Measurements from ENCODE around the gene PCDH15. TPM values are rescaled to one million over a fixed set of nuclear protein-coding genes. Genes with fewer than 3 reads are reported as not detected.

Gene PCDH15
- total and polyA plus RNA-seq, 2 of the 4 experiments (the other 2 are of a cell fraction): not detected

- dilution Hi-C loops (cut with HindIII; ENCODE audit: low sequenced_read_pairs, unreplicated experiment): no loop called here
- no peak overlapping the region for H3K27ac ChIP-seq (ENCODE audit: insufficient read depth, low read length)
- H3K56ac ChIP-seq (ENCODE audit: extremely low read depth, insufficient read depth, low read length): no peak overlapping the region
- H3K23ac ChIP-seq (ENCODE audit: low read depth, low read length): no peak overlapping the region
- H2AK9ac ChIP-seq (replicated peaks; ENCODE audit: low read depth, low read length, poor library complexity): no peak overlapping the region
- no peak overlapping the region for H2BK15ac ChIP-seq (ENCODE audit: low read depth, low read length)
- peaks cover 6% of the 10 kb centered on the region; the same call in 1 of the 2 replicates for H3K9me3 ChIP-seq (ENCODE audit: control insufficient read depth, insufficient read depth, low read length)
- H2AFZ ChIP-seq (replicated peaks; ENCODE audit: low read length, poor library complexity): no peak overlapping the region
- no peak overlapping the region for H4K5ac ChIP-seq (ENCODE audit: low read depth, low read length)
- no peak overlapping the region for H2BK20ac ChIP-seq (ENCODE audit: low read depth, low read length)
- H3K9me1 ChIP-seq (ENCODE audit: insufficient read depth, low read length): no peaks in the 10 kb centered on the region
- BruUV-seq (replicated peaks): no TSS peak
- ATAC-seq (ENCODE audit: low read depth): no peak
- no peak overlapping the region for H2AK5ac ChIP-seq (ENCODE audit: low read depth, low read length)
- H3K4me1 ChIP-seq (ENCODE audit: control insufficient read depth, insufficient read depth, low read length): no peaks in the 10 kb centered on the region
- H2BK5ac ChIP-seq (ENCODE audit: low read depth, low read length, poor library complexity, severe bottlenecking): no peak overlapping the region
- intact Hi-C loops (cut with micrococcal nuclease): no loop called here
- H3K9ac ChIP-seq (ENCODE audit: low read depth, low read length): no peak overlapping the region
- ChIA-PET CTCF (no interaction called here), POLR2A (ENCODE audit: unreplicated experiment) (no interaction called here)
- H3K27me3 ChIP-seq (ENCODE audit: control insufficient read depth, insufficient read depth, low read length): no peaks in the 10 kb centered on the region
- no peak overlapping the region for H3K14ac ChIP-seq (replicated peaks; ENCODE audit: low read depth, low read length)
- H3K4me2 ChIP-seq (ENCODE audit: low read depth, low read length): no peak overlapping the region
- no peak overlapping the region for H3K4ac ChIP-seq (ENCODE audit: low read depth, low read length)
- in situ Hi-C loops (cut with MboI; ENCODE audit: low sequenced_read_pairs): no loop called here
- TF ChIP-seq CTCF (conservative IDR thresholded peaks at IDR 0.05; ENCODE audit: low read depth, low read length) (no peak), CHD1 (IDR thresholded peaks at IDR 0.05; ENCODE audit: low read depth, low read length) (no peak), USF2 (IDR thresholded peaks at IDR 0.05; ENCODE audit: low read depth, low read length) (no peak), MAZ (IDR thresholded peaks at IDR 0.05; ENCODE audit: borderline replicate concordance, low read depth, low read length) (no peak), CEBPB (IDR thresholded peaks at IDR 0.05; ENCODE audit: low read depth, low read length) (no peak), MXI1 (IDR thresholded peaks at IDR 0.05; ENCODE audit: borderline replicate concordance, low read depth, low read length) (no peak), BHLHE40 (IDR thresholded peaks at IDR 0.05; ENCODE audit: low read depth, low read length) (no peak), RFX5 (IDR thresholded peaks at IDR 0.05; ENCODE audit: low read depth, low read length) (no peak), ELK1 (IDR thresholded peaks at IDR 0.05; ENCODE audit: borderline replicate concordance, low read depth, low read length) (no peak), RAD21 (IDR thresholded peaks at IDR 0.05; ENCODE audit: low read length) (no peak)
- H2BK120ac ChIP-seq (ENCODE audit: low read depth, low read length): no peak overlapping the region
- H3K18ac ChIP-seq (ENCODE audit: low read depth, low read length): no peak overlapping the region
- no peaks in the 10 kb centered on the region for H4K20me1 ChIP-seq (ENCODE audit: insufficient read depth, low read length)
- no peak for DNase-seq
- H3K4me3 ChIP-seq (ENCODE audit: insufficient read depth, low read depth, low read length): no peak overlapping the region
- H4K91ac ChIP-seq (ENCODE audit: insufficient read depth, low read depth, low read length): no peak overlapping the region
- no peaks in the 10 kb centered on the region for H3K79me1 ChIP-seq (ENCODE audit: low read depth in 1 of 2, low read length in 2 of 2)
- no peaks in the 10 kb centered on the region for H3K36me3 ChIP-seq (ENCODE audit: control insufficient read depth, insufficient read depth, low read length)
- H4K8ac ChIP-seq (ENCODE audit: low read depth in 2 of 2, low read length in 2 of 2): no peak overlapping the region
- WGBS, 2 experiments (ENCODE audit: extremely low coverage in 2 of 2, insufficient read length in 1 of 2): no CpG with 5 or more reads among the region's 2 CpGs
Observed at GRCh38 chr10:54148508-54148907, 652.5 kb downstream of the PCDH15 start.

Measured in IMR-90 (cell line).